Esophagus muscularis mucosa (tissue), 4 donors: ENCODE results near the gene ANAPC1. TPM values are rescaled to one million over a fixed set of nuclear protein-coding genes. Genes with fewer than 3 reads are reported as not detected.
"Not testable (repeated sequence)": the region's sequence is repeated elsewhere in the genome, so short reads cannot be mapped to it uniquely, and the experiment has no call there.

ENCODE experiments used
- DNase-seq: peaks from one replicate; pipeline ENCODE4 v3.0.0-alpha.2; 2017; ENCODE audit errors: extremely low spot score
- H3K27ac ChIP-seq, 4 donors: fragments of 200-600 bp; sonication (generic); replicated peaks in 1 of 4; 1 replicate in 3 of 4; 2 replicates in 1 of 4; pipeline ENCODE4 v1.5.1; 2016 to 2019; ENCODE audit warnings: mild to moderate bottlenecking in 1 of 4
- H3K27me3 ChIP-seq, 4 donors: fragments of 200-600 bp; sonication (generic); one replicate each; pipeline versions ENCODE4 v1.5.1 to v1.6.0; 2016 to 2019
- H3K36me3 ChIP-seq, 4 donors: fragments of 200-600 bp; sonication (generic); one replicate each; pipeline ENCODE4 v1.5.1; 2016 to 2019
- H3K4me1 ChIP-seq, 4 donors: fragments of 200-600 bp; sonication (generic); one replicate each; pipeline ENCODE4 v1.5.1; 2016 to 2019
- H3K4me3 ChIP-seq, 4 donors: fragments of 200-600 bp; sonication (generic); 1 replicate in 2 of 4; 2 replicates in 2 of 4; pipeline ENCODE4 v1.5.1; 2016 to 2019; ENCODE audit warnings: mild to moderate bottlenecking in 4 of 4, moderate library complexity in 1 of 4
- H3K9me3 ChIP-seq, 4 donors: fragments of 200-600 bp; sonication (generic); 1 replicate in 3 of 4; 2 replicates in 1 of 4; pipeline ENCODE4 v1.5.1; 2016 to 2019
- EP300 ChIP-seq: sonication (generic); formaldehyde crosslinking; IDR thresholded peaks from one replicate; pipeline ENCODE4 v1.6.1; 2017; ENCODE audit warnings: antibody characterized with exemption
- POLR2A ChIP-seq: fragments of 450-650 bp; IDR thresholded peaks from one replicate; pipeline ENCODE4 v1.6.1; 2017; ENCODE audit warnings: antibody characterized with exemption, moderate library complexity, mild to moderate bottlenecking, low read depth
- POLR2AphosphoS5 ChIP-seq, 2 donors: sonication (generic); formaldehyde crosslinking; IDR thresholded peaks; one replicate each; pipeline ENCODE4 v1.6.1; 2017; ENCODE audit warnings: antibody characterized with exemption in 2 of 2
- WGBS: methylation state at CpG from one replicate; pipeline ENCODE4 v1.1.5; 2018; 5-methylcytosine and 5-hydroxymethylcytosine counted together
- intact Hi-C: fragments of 100-400 bp; cut with DNase I; formaldehyde crosslinking; loops from one replicate; pipeline ENCODE4 v1.15.1; 2023
- total RNA-seq, 4 donors: library from RNA; depleted of rRNA; stranded (reverse); fragments of >200 nt; gene quantifications; one replicate each; pipeline versions ENCODE4 v1.1.0 to v1.2.1, GENCODE V29; 2016
- TF ChIP-seq, protein P1 (sequence below), 3 experiments: fragments of 200-600 bp in 2 of 3; fragments of 450-650 bp in 1 of 3; sonication (generic) in 2 of 3; IDR thresholded peaks; one replicate each; pipeline ENCODE4 v1.5.1; 2017 to 2019; ENCODE audit warnings: antibody characterized with exemption in 3 of 3, mild to moderate bottlenecking in 2 of 3, moderate library complexity in 1 of 3

ANAPC1 gene
- total RNA-seq, 4 donors from 2014 or later, result 27.7 to 45.7 (median 39.7) TPM

DNA sequence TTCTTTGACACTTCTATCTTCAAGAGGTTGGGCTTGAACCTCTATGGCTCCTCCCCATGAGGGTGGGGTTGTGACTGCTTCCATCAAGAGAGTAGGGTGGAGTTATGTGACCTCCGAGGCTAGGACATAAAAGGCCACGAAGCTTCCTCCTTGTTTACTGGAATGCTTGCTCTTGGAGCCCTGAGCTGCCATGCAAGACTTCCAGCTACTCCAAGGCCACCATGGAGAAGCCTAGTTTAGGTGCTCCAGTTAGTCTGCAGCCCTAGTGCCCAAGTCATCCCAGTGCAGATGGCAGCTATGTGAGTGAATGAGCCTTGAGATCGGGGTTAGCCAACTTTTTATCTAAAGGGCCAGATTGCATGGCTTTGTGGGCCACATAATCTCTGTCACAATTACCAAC lies 12.0 kb upstream of the ANAPC1 start:
- TF ChIP-seq, protein P1, sequence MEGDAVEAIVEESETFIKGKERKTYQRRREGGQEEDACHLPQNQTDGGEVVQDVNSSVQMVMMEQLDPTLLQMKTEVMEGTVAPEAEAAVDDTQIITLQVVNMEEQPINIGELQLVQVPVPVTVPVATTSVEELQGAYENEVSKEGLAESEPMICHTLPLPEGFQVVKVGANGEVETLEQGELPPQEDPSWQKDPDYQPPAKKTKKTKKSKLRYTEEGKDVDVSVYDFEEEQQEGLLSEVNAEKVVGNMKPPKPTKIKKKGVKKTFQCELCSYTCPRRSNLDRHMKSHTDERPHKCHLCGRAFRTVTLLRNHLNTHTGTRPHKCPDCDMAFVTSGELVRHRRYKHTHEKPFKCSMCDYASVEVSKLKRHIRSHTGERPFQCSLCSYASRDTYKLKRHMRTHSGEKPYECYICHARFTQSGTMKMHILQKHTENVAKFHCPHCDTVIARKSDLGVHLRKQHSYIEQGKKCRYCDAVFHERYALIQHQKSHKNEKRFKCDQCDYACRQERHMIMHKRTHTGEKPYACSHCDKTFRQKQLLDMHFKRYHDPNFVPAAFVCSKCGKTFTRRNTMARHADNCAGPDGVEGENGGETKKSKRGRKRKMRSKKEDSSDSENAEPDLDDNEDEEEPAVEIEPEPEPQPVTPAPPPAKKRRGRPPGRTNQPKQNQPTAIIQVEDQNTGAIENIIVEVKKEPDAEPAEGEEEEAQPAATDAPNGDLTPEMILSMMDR (IDR thresholded peaks at IDR 0.05), result no peak
- TF ChIP-seq POLR2AphosphoS5 (IDR thresholded peaks at IDR 0.05), result peak in 1 of 2 donors; percentile 31
- no peak overlapping the region for H3K4me3 ChIP-seq
- no peaks in the 10 kb centered on the region for H3K36me3 ChIP-seq
- 85% methylated on average over 3 of the region's 3 CpGs for WGBS
- peaks cover 14 to 39% (median 33%) of the 10 kb centered on the region in 4 donors for H3K4me1 ChIP-seq
- H3K27ac ChIP-seq, result no peak overlapping the region
- DNase-seq, result no peak
- intact Hi-C loops, result loop anchor here (5.0 kb wide), 1 partner anchor 51 kb away; no protein-coding TSS in a partner anchor
- H3K27me3 ChIP-seq, result no peaks in the 10 kb centered on the region
- H3K9me3 ChIP-seq, result no peaks in the 10 kb centered on the region

DNA sequence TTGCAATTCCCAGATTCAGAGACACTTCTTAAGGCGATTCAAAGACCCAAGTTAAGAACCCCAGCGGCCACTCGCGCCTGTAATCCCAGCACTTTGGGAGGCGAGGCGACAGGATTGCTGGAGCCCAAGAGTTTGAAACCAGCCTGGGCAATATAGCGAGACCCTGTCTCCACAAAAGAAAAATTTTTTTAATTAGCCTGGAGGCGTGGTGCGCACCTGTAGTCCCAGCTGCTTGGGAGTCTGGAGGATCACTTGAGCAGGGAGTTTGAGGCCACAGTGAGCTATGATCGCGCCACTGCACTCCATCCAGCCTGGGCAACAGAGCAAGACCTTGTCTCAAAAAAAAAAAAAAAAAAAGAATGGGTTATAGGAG lies 585 bp upstream of the ANAPC1 start:
- H3K9me3 ChIP-seq, result no peaks in the 10 kb centered on the region
- intact Hi-C loops, result no loop called here
- H3K36me3 ChIP-seq, result peaks cover 6 to 19% (median 7%) of the 10 kb centered on the region in 4 donors
- no peaks in the 10 kb centered on the region for H3K27me3 ChIP-seq
- 20% methylated on average over 11 of the region's 11 CpGs for WGBS
- peak overlapping the region; percentile 80 to 90 (median 85) for H3K27ac ChIP-seq
- DNase-seq, result no peak
- peaks cover 10 to 28% (median 18%) of the 10 kb centered on the region in 4 donors for H3K4me1 ChIP-seq
- H3K4me3 ChIP-seq, result peak overlapping the region; percentile 93 to 100 (median 100)
- TF ChIP-seq, protein P1 (IDR thresholded peaks at IDR 0.05), result no peak
- TF ChIP-seq POLR2A (no peak), POLR2AphosphoS5 (IDR thresholded peaks at IDR 0.05) (no peak), EP300 (no peak)

DNA sequence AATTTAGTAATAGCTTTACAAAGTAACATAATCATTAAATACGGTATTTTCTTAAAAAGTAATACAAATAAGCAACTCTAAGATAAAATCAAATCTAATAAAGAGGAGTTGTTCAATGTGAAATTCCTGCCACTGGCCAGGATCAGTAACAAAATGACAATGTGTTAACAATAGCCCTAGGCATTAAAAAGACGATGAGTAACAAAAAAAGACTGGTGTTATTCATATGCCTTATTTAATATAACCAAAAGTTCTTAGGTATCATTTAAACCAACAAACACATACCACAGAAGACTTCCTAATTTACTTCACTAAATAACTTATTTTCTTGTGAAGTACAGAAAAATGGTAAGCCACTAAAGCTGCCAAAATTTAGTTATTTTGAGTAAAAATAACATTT lies 11.2 kb downstream of the ANAPC1 start:
- H3K4me1 ChIP-seq, DNase-seq, H3K4me3 ChIP-seq, intact Hi-C loops, H3K27ac ChIP-seq, H3K9me3 ChIP-seq, H3K27me3 ChIP-seq: not testable (repeated sequence)
- peaks cover under 1 to 54% (median 17%) of the 10 kb centered on the region in 4 donors for H3K36me3 ChIP-seq
- 95% methylated on average over 2 of the region's 2 CpGs for WGBS

DNA sequence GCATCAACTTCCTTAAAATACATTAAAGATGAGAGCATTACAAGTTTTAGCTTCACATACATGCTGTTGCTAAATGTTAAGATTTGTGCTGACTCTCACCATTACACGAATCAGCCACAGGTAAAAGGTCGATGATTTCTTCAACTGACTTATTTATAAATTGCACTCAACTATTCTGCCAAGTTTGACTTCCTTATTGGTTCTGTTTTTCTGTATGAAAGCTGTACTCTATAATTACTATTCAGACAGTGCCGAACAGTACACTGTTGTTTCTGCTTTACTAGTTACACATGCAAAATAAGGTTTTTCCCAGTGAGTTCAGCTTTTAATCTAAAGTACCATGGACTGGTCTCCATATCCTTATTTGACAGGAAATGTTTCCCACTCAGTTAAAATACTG lies 18.9 kb downstream of the ANAPC1 start:
- H3K9me3 ChIP-seq, H3K27ac ChIP-seq, H3K4me3 ChIP-seq, DNase-seq, H3K4me1 ChIP-seq, H3K27me3 ChIP-seq, intact Hi-C loops: not testable (repeated sequence)
- H3K36me3 ChIP-seq, result peaks cover 7 to 51% (median 24%) of the 10 kb centered on the region in 4 donors
- 69% methylated on average over 2 of the region's 3 CpGs for WGBS

DNA sequence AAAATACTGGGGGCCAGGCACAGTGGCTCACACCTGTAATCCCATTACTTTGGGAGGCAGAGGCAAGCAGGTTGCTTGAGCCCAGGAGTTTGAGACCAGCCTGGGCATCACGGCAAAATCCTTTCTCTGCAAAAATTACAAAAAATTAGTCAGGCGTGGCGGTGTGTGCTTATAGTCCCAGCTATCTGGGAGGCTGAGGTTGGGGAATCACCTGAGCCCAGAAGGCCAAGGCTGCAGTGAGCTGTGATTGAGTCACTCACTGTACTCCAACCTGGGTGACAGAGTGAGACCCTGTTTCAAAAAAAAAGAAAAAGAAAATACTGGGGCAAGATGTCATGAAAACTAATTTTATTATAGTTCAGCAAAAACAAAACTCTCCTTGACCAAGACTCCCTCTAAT lies 24.0 kb downstream of the ANAPC1 start:
- H3K27ac ChIP-seq, H3K27me3 ChIP-seq, intact Hi-C loops, DNase-seq, H3K4me3 ChIP-seq, H3K4me1 ChIP-seq, H3K9me3 ChIP-seq: not testable (repeated sequence)
- 79% methylated on average over 3 of the region's 3 CpGs for WGBS
- H3K36me3 ChIP-seq, result peaks cover 10 to 37% (median 25%) of the 10 kb centered on the region in 4 donors

DNA sequence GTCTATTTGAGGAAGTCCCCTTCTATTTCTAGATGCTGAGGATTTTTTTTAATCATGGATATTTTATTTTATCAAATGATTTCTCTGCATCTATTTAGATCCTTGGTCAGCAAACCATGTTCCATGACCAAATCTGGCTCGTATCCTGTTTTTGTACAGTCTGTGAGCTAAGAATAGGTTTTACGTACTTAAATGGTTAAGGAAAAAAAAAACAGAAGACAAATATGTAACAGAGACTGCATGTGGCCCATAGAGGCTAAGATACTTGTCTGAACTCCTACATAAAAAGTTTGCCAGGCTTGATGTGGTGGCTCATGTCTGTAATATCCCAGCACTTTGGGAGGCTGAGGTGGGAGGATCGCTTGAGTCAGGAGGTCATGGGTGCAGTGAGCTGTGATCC lies 31.4 kb downstream of the ANAPC1 start:
- H3K36me3 ChIP-seq, result peaks cover 4 to 41% (median 16%) of the 10 kb centered on the region in 4 donors
- intact Hi-C loops, H3K27ac ChIP-seq: not testable (repeated sequence)

DNA sequence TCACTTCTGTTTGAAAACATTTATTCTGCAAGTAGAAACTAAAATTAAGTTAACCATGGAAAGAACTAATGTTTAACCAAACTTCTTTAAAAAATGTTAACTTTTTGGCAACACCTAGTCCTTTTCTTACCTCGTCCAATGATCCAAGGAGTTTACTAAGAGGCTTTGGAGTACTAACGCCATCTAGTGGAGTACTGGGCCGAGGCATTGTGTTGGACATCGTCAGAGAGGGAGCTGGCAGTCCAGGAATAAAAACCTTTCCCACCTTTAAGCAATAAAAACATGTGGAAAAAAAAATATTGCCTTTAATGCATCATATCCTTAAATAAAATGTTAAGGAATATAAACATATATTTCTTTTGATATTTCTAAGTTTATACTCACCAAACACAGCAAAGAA lies 33.3 kb downstream of the ANAPC1 start:
- TF ChIP-seq, protein P1 (IDR thresholded peaks at IDR 0.05), result peak in 1 of 3 experiments; percentile 45
- DNase-seq, H3K9me3 ChIP-seq, H3K4me1 ChIP-seq, H3K27me3 ChIP-seq, H3K27ac ChIP-seq, H3K4me3 ChIP-seq, intact Hi-C loops: not testable (repeated sequence)
- peaks cover 0 to 44% (median 9%) of the 10 kb centered on the region in 4 donors for H3K36me3 ChIP-seq
- 18% methylated on average over 4 of the region's 4 CpGs for WGBS

More for the DNA sequence above, 31.4 kb downstream of the ANAPC1 start:
- H3K4me3 ChIP-seq, H3K9me3 ChIP-seq, DNase-seq, H3K27me3 ChIP-seq, H3K4me1 ChIP-seq: not testable (repeated sequence)
- 84% methylated on average over 3 of the region's 3 CpGs for WGBS

DNA sequence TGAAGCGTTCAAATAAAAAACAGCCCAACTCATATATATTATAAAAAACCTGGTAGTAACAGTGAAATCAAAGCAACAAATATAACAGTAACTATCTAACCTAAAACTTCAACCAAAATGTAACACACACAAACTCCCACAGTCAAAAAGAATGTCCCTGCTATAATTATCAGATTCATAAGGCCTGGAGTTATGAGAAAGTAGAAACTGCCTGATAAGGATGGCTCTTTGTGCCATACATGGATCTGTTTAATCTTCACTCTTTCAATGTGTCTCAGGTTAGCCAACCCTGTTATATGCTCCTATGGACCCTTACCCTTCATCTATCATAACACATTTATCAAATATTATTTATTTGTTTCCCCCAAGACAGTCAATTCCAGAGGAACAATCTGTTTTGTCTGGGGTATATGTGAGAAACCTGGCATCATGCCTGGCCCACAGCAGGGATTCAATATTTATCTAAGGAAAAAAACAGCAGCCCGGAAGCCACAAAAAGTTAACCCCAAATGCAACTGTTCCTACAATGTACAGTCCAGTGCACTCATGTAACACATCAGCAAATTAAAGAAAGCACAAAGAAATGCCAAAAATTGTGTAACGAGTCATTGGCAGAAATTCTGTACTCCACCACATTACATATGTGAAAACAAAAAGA lies 44.2 kb downstream of the ANAPC1 start:
- intact Hi-C loops, result not testable (repeated sequence)

DNA sequence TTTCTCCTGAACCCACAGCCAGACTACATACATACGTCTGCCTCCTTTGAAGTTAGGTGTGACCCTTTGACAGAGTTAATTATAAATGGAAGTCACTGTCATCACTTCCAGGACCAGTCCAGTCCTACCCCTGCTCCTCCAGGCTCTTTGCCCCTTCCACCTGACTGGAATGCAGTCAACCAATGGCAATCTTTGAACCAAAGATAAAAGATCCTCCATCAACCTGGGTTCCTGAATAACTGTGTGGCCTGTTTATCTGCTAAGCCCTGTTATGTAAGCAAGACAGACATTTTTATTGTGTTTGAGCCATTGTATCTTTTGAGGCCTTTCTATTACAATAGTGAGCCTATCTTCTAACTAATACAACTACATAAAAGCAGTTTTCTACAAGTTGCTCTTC lies 45.0 kb downstream of the ANAPC1 start:
- H3K4me1 ChIP-seq, H3K4me3 ChIP-seq, H3K9me3 ChIP-seq, DNase-seq, H3K27ac ChIP-seq, H3K27me3 ChIP-seq, intact Hi-C loops: not testable (repeated sequence)
- 71% methylated on average over 1 of the region's 1 CpG for WGBS
- peaks cover 5 to 44% (median 8%) of the 10 kb centered on the region in 4 donors for H3K36me3 ChIP-seq

More for the DNA sequence above, 44.2 kb downstream of the ANAPC1 start:
- H3K4me3 ChIP-seq, H3K27me3 ChIP-seq, H3K27ac ChIP-seq, H3K9me3 ChIP-seq, H3K4me1 ChIP-seq, DNase-seq: not testable (repeated sequence)
- H3K36me3 ChIP-seq, result peaks cover 3 to 42% (median 7%) of the 10 kb centered on the region in 4 donors
- WGBS, result 46% methylated on average over 3 of the region's 3 CpGs
